HEK293 (cell line): ENCODE data around the gene DYRK2.

Experiments
- CTCF ChIA-PET: fragments of 350-600 bp; formaldehyde crosslinking; extraction: SDS; loops from one replicate; lab custom pipeline; 2021; ENCODE audit warnings: antibody characterized with exemption; lab: Yijun Ruan, JAX
- POLR2A ChIA-PET: fragments of 300-600 bp; formaldehyde crosslinking; extraction: SDS; loops from one replicate; lab custom pipeline; 2020; ENCODE audit warnings: antibody characterized with exemption, inconsistent platforms; lab: Yijun Ruan, JAX
- H3K27ac ChIP-seq: fragments of 200-500 bp; sonication (Bioruptor generic); 2 replicates; pipeline ENCODE4 v1.5.1; 2014; ENCODE audit warnings: low read depth, low read length, control low read depth, inconsistent platforms; ENCODE audit errors: extremely low read depth
- H3K36me3 ChIP-seq, 2 experiments: fragments of 200-500 bp in 1 of 2; sonication (Bioruptor generic) in 1 of 2; 1 replicate in 1 of 2; 2 replicates in 1 of 2; pipeline ENCODE4 v1.5.1; 2014 to 2017; ENCODE audit warnings: inconsistent platforms in 2 of 2, low read length in 2 of 2; ENCODE audit not compliant: control insufficient read depth in 2 of 2, insufficient read depth in 1 of 2
- H3K4me1 ChIP-seq: fragments of 200-500 bp; sonication (Bioruptor generic); 2 replicates; pipeline ENCODE4 v1.5.1; 2014; ENCODE audit warnings: mild to moderate bottlenecking, low read length, inconsistent platforms; ENCODE audit not compliant: control insufficient read depth, insufficient read depth
- H3K4me3 ChIP-seq: 2 replicates; pipeline ENCODE4 v1.5.1; 2011; ENCODE audit warnings: low read depth, mild to moderate bottlenecking, control low read depth, low read length, moderate library complexity
- H3K9me3 ChIP-seq: fragments of 200-500 bp; sonication (Bioruptor generic); 2 replicates; pipeline ENCODE4 v1.5.1; 2014; ENCODE audit warnings: low read depth, low read length, inconsistent platforms; ENCODE audit not compliant: control insufficient read depth, insufficient read depth
- GLIS2 ChIP-seq: fragments of 450-650 bp; formaldehyde crosslinking; IDR thresholded peaks from 2 replicates; pipeline ENCODE4 v1.5.1; 2016; ENCODE audit warnings: missing biosample characterization, missing genetic modification characterization
- KLF8 ChIP-seq: fragments of 450-650 bp; formaldehyde crosslinking; IDR thresholded peaks from 2 replicates; pipeline ENCODE4 v1.5.1; 2016; ENCODE audit warnings: missing biosample characterization, missing genetic modification characterization
- SALL2 ChIP-seq: fragments of 450-650 bp; formaldehyde crosslinking; IDR thresholded peaks from 2 replicates; pipeline ENCODE4 v1.5.0; 2017; ENCODE audit warnings: missing biosample characterization, mild to moderate bottlenecking, missing genetic modification characterization, borderline replicate concordance
- TRIM28 ChIP-seq: IDR thresholded peaks from 2 replicates; pipeline ENCODE4 v1.6.1; 2011; ENCODE audit warnings: low read length, control low read depth, borderline replicate concordance
- ZNF10 ChIP-seq: fragments of 450-650 bp; formaldehyde crosslinking; IDR thresholded peaks from 2 replicates; pipeline ENCODE4 v1.5.1; 2017; ENCODE audit warnings: missing biosample characterization, missing genetic modification characterization
- ZNF121 ChIP-seq: fragments of 450-650 bp; formaldehyde crosslinking; IDR thresholded peaks from 2 replicates; pipeline ENCODE4 v1.5.1; 2016; ENCODE audit warnings: missing biosample characterization, missing genetic modification characterization
- ZNF221 ChIP-seq: fragments of 450-650 bp; formaldehyde crosslinking; IDR thresholded peaks from 2 replicates; pipeline ENCODE4 v1.5.1; 2017; ENCODE audit warnings: missing biosample characterization, missing genetic modification characterization, borderline replicate concordance
- ZNF223 ChIP-seq: fragments of 450-650 bp; formaldehyde crosslinking; IDR thresholded peaks from 2 replicates; pipeline ENCODE4 v1.5.1; 2016; ENCODE audit warnings: missing biosample characterization, missing genetic modification characterization
- ZNF324 ChIP-seq: fragments of 450-650 bp; formaldehyde crosslinking; IDR thresholded peaks from 2 replicates; pipeline ENCODE4 v1.5.1; 2016; ENCODE audit warnings: missing biosample characterization, missing genetic modification characterization
- ZNF366 ChIP-seq: fragments of 450-650 bp; formaldehyde crosslinking; conservative IDR thresholded peaks from 2 replicates; pipeline ENCODE4 v1.5.1; 2016; ENCODE audit warnings: missing biosample characterization, missing genetic modification characterization
- ZNF473 ChIP-seq: fragments of 450-650 bp; formaldehyde crosslinking; IDR thresholded peaks from 2 replicates; pipeline ENCODE4 v1.5.1; 2017; ENCODE audit warnings: missing biosample characterization, missing genetic modification characterization
- ZNF521 ChIP-seq: fragments of 450-650 bp; formaldehyde crosslinking; IDR thresholded peaks from 2 replicates; pipeline ENCODE4 v1.5.1; 2017; ENCODE audit warnings: missing biosample characterization, mild to moderate bottlenecking, missing genetic modification characterization
- ZNF558 ChIP-seq: fragments of 450-650 bp; formaldehyde crosslinking; IDR thresholded peaks from 2 replicates; pipeline ENCODE4 v1.5.1; 2016; ENCODE audit warnings: missing biosample characterization, missing genetic modification characterization
- ZNF623 ChIP-seq: fragments of 450-650 bp; formaldehyde crosslinking; IDR thresholded peaks from 2 replicates; pipeline ENCODE4 v1.5.1; 2016; ENCODE audit warnings: missing biosample characterization, missing genetic modification characterization
- ZNF660 ChIP-seq: fragments of 450-650 bp; IDR thresholded peaks from 2 replicates; pipeline ENCODE4 v1.5.1; 2018; ENCODE audit warnings: missing biosample characterization, mild to moderate bottlenecking, missing genetic modification characterization
- ZNF664 ChIP-seq: fragments of 450-650 bp; formaldehyde crosslinking; IDR thresholded peaks from 2 replicates; pipeline ENCODE4 v1.5.1; 2016; ENCODE audit warnings: missing biosample characterization, missing genetic modification characterization
- ZNF677 ChIP-seq: fragments of 450-650 bp; IDR thresholded peaks from 2 replicates; pipeline ENCODE4 v1.5.0; 2018; ENCODE audit warnings: missing biosample characterization, mild to moderate bottlenecking, missing genetic modification characterization, moderate library complexity
- ZNF707 ChIP-seq: fragments of 450-650 bp; formaldehyde crosslinking; IDR thresholded peaks from 2 replicates; pipeline ENCODE4 v1.5.1; 2016; ENCODE audit warnings: missing biosample characterization, missing genetic modification characterization
- ZNF747 ChIP-seq: fragments of 450-650 bp; formaldehyde crosslinking; IDR thresholded peaks from 2 replicates; pipeline ENCODE4 v1.5.1; 2016; ENCODE audit warnings: missing biosample characterization, missing genetic modification characterization
- ZNF76 ChIP-seq: fragments of 450-650 bp; formaldehyde crosslinking; IDR thresholded peaks from 2 replicates; pipeline ENCODE4; 2016; ENCODE audit warnings: low read depth, missing biosample characterization, missing genetic modification characterization, borderline replicate concordance
- TF ChIP-seq, protein P1 (sequence below): fragments of 450-650 bp; formaldehyde crosslinking; IDR thresholded peaks from 2 replicates; pipeline ENCODE4 v1.5.1; 2016; ENCODE audit warnings: missing biosample characterization, missing genetic modification characterization, low read depth
- TF ChIP-seq, protein P2 (sequence below): fragments of 450-650 bp; formaldehyde crosslinking; IDR thresholded peaks from 2 replicates; pipeline ENCODE4 v1.5.1; 2016; ENCODE audit warnings: missing biosample characterization, missing genetic modification characterization
- TF ChIP-seq, protein P3 (sequence below): fragments of 450-650 bp; formaldehyde crosslinking; IDR thresholded peaks from 2 replicates; pipeline ENCODE4 v1.5.1; 2016; ENCODE audit warnings: missing biosample characterization, missing genetic modification characterization
- TF ChIP-seq, protein P4 (sequence below): fragments of 450-650 bp; formaldehyde crosslinking; IDR thresholded peaks from 2 replicates; pipeline ENCODE4 v1.5.1; 2016; ENCODE audit warnings: missing biosample characterization, missing genetic modification characterization
- TF ChIP-seq, protein P5 (sequence below): fragments of 450-650 bp; formaldehyde crosslinking; IDR thresholded peaks from 2 replicates; pipeline ENCODE4 v1.5.1; 2016; ENCODE audit warnings: missing biosample characterization, missing genetic modification characterization, borderline replicate concordance
- TF ChIP-seq, protein P6 (sequence below): fragments of 450-650 bp; formaldehyde crosslinking; IDR thresholded peaks from 2 replicates; pipeline ENCODE4 v1.5.1; 2017; ENCODE audit warnings: missing biosample characterization, missing genetic modification characterization

DYRK2 gene

DNA sequence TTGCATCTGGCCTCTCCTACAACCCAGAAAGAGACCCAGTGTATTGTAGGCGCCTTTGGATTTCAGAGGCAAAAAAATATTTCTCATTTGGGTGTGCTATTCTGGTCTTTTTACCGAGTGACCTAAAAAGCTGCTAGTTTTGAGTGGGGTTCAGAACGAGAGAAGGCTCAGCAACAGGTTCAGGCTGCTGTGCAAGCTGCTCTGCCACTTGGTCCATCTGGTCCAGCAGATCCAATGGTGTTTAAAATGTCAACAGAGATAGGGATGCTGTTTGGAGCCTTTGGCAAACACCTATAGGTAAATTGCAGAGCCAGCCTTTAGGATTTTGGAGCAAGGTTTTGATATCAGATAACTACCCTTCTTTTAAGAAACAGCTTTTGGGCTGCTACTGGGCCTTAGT, 25.3 kb upstream of the DYRK2 start:
- ChIA-PET CTCF (interaction anchor here (0.6 to 0.8 kb wide), 2 partner anchors 78 to 181 kb away, joined by 3 to 4 read pairs; no protein-coding TSS in a partner anchor), POLR2A (no interaction called here)
- TF ChIP-seq, protein P1, sequence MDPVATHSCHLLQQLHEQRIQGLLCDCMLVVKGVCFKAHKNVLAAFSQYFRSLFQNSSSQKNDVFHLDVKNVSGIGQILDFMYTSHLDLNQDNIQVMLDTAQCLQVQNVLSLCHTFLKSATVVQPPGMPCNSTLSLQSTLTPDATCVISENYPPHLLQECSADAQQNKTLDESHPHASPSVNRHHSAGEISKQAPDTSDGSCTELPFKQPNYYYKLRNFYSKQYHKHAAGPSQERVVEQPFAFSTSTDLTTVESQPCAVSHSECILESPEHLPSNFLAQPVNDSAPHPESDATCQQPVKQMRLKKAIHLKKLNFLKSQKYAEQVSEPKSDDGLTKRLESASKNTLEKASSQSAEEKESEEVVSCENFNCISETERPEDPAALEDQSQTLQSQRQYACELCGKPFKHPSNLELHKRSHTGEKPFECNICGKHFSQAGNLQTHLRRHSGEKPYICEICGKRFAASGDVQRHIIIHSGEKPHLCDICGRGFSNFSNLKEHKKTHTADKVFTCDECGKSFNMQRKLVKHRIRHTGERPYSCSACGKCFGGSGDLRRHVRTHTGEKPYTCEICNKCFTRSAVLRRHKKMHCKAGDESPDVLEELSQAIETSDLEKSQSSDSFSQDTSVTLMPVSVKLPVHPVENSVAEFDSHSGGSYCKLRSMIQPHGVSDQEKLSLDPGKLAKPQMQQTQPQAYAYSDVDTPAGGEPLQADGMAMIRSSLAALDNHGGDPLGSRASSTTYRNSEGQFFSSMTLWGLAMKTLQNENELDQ (tag by site-specific recombination), result no peak
- TF ChIP-seq KLF8 (tag by site-specific recombination) (no peak), ZNF558 (tag by site-specific recombination) (no peak), ZNF223 (tag by site-specific recombination) (no peak), ZNF473 (tag by site-specific recombination) (no peak), ZNF747 (tag by site-specific recombination) (no peak), ZNF660 (tag by site-specific recombination) (no peak), ZNF664 (no peak), ZNF366 (no peak), ZNF121 (tag by site-specific recombination) (no peak), ZNF677 (tag by site-specific recombination) (no peak), ZNF324 (tag by site-specific recombination) (no peak), ZNF623 (tag by site-specific recombination) (no peak)
- TF ChIP-seq, protein P2, sequence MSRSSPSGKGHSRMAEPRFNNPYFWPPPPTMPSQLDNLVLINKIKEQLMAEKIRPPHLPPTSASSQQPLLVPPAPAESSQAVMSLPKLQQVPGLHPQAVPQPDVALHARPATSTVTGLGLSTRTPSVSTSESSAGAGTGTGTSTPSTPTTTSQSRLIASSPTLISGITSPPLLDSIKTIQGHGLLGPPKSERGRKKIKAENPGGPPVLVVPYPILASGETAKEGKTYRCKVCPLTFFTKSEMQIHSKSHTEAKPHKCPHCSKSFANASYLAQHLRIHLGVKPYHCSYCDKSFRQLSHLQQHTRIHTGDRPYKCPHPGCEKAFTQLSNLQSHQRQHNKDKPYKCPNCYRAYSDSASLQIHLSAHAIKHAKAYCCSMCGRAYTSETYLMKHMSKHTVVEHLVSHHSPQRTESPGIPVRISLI (tag by site-specific recombination), result no peak
- TF ChIP-seq, protein P3, sequence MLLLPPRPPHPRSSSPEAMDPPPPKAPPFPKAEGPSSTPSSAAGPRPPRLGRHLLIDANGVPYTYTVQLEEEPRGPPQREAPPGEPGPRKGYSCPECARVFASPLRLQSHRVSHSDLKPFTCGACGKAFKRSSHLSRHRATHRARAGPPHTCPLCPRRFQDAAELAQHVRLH (tag by site-specific recombination), result no peak
- TF ChIP-seq, protein P4, sequence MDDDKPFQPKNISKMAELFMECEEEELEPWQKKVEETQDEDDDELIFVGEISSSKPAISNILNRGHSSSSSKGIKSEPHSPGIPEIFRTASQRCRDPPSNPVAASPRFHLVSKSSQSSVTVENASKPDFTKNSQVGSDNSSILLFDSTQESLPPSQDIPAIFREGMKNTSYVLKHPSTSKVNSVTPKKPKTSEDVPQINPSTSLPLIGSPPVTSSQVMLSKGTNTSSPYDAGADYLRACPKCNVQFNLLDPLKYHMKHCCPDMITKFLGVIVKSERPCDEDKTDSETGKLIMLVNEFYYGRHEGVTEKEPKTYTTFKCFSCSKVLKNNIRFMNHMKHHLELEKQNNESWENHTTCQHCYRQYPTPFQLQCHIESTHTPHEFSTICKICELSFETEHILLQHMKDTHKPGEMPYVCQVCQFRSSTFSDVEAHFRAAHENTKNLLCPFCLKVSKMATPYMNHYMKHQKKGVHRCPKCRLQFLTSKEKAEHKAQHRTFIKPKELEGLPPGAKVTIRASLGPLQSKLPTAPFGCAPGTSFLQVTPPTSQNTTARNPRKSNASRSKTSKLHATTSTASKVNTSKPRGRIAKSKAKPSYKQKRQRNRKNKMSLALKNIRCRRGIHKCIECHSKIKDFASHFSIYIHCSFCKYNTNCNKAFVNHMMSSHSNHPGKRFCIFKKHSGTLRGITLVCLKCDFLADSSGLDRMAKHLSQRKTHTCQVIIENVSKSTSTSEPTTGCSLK, result no peak
- TF ChIP-seq, protein P5, sequence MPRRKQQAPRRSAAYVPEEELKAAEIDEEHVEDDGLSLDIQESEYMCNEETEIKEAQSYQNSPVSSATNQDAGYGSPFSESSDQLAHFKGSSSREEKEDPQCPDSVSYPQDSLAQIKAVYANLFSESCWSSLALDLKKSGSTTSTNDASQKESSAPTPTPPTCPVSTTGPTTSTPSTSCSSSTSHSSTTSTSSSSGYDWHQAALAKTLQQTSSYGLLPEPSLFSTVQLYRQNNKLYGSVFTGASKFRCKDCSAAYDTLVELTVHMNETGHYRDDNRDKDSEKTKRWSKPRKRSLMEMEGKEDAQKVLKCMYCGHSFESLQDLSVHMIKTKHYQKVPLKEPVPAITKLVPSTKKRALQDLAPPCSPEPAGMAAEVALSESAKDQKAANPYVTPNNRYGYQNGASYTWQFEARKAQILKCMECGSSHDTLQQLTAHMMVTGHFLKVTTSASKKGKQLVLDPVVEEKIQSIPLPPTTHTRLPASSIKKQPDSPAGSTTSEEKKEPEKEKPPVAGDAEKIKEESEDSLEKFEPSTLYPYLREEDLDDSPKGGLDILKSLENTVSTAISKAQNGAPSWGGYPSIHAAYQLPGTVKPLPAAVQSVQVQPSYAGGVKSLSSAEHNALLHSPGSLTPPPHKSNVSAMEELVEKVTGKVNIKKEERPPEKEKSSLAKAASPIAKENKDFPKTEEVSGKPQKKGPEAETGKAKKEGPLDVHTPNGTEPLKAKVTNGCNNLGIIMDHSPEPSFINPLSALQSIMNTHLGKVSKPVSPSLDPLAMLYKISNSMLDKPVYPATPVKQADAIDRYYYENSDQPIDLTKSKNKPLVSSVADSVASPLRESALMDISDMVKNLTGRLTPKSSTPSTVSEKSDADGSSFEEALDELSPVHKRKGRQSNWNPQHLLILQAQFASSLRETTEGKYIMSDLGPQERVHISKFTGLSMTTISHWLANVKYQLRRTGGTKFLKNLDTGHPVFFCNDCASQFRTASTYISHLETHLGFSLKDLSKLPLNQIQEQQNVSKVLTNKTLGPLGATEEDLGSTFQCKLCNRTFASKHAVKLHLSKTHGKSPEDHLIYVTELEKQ, result no peak

DNA sequence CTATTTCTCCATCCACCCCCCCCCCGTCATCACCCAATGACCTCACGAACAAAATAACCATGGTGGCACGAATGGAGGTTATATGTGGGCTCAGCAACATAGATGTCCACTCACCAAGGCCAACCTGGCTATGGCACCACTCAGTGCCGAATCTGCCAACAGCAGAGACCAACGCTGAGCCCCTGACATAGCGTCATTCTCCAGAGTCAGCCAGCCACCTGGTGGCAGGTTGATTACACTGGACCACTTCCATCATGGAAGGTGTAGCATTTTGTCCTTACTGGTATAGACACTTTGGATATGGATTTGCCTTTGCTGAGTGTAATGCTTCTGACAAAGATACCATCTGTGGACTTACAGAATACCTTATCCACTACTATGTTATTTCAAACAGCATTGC, 24.2 kb upstream of the DYRK2 start:
- POLR2A ChIA-PET, result no interaction called here
- Histone ChIP-seq H3K27ac (no peak overlapping the region), H3K36me3 (no peaks in the 10 kb centered on the region), H3K4me3 (no peak overlapping the region)
- CTCF ChIA-PET, result no interaction called here
- TF ChIP-seq SALL2 (tag by site-specific recombination) (no peak), ZNF10 (tag by site-specific recombination) (no peak), ZNF707 (tag by site-specific recombination) (no peak), ZNF76 (tag by site-specific recombination) (no peak), GLIS2 (no peak), ZNF521 (tag by site-specific recombination) (no peak), ZNF221 (tag by site-specific recombination) (no peak), TRIM28 (no peak)
- TF ChIP-seq, protein P6, sequence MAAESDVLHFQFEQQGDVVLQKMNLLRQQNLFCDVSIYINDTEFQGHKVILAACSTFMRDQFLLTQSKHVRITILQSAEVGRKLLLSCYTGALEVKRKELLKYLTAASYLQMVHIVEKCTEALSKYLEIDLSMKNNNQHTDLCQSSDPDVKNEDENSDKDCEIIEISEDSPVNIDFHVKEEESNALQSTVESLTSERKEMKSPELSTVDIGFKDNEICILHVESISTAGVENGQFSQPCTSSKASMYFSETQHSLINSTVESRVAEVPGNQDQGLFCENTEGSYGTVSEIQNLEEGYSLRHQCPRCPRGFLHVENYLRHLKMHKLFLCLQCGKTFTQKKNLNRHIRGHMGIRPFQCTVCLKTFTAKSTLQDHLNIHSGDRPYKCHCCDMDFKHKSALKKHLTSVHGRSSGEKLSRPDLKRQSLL (tag by site-specific recombination), result no peak
- TF ChIP-seq, all 188 proteins: peak for 0
- no peaks in the 10 kb centered on the region for H3K4me1 ChIP-seq
- H3K9me3 ChIP-seq, result no peaks in the 10 kb centered on the region

More for the DNA sequence above, 25.3 kb upstream of the DYRK2 start:
- Histone ChIP-seq H3K9me3 (no peaks in the 10 kb centered on the region), H3K27ac (no peak overlapping the region), H3K36me3 (no peaks in the 10 kb centered on the region), H3K4me3 (no peak overlapping the region), H3K4me1 (no peaks in the 10 kb centered on the region)
